ENCODE measurements around the gene VMP1. TPM values are rescaled to one million over a fixed set of nuclear protein-coding genes. Genes with fewer than 3 reads are reported as not detected.
"Not testable (repeated sequence)": the region's sequence is repeated elsewhere in the genome, so short reads cannot be mapped to it uniquely, and the experiment has no call there.

Gene VMP1
- total and polyA plus RNA-seq, 12 donors: 20.5 to 98.9 (median 50.6) TPM

DNA sequence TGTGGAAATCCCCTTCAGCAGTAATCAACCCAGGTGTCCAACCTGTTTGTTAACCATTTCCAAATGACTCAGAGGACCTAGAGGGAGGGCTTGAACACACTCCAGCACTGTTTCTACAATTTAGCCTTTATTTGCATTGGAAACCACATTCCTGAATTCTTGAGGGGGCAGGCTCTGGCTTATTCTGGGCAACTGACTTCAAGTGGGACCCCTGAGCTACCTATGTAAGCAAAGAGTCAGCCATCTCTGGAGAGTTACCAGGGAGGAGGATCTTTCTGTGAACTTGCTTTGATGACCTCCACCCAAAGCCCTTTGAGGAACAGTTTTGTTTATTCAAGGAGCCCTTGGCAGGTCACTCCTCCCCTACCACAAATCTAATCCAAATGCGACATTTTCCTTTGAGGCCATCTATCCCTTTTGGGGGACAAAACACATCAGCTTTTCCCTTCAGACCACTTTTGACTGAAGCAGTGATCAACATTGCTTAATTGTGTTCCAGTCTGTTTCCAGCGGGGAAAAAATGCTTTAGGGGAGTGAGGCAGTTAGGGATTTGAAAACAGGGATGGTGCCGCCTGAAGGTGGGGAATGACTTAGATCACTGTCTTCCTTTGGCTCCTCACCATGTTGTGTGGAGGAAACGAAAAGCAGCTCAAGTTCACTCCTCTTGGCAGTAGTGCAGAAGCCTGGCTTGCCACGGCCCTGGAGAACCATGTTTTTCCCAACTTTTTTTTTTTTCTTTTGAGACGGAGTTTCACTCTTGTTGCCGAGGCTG lies 139.1 kb downstream of the VMP1 start:
- intact Hi-C loops (cut with DNase I): loop anchor here in 2 of 10 donors (5.0 to 10.0 kb wide), 2 partner anchors 89 to 212 kb away; no protein-coding TSS in a partner anchor
- H3K9me3 ChIP-seq: no peaks in the 10 kb centered on the region
- peak overlapping the region in 2 of 10 donors; percentile 14 to 15 for H3K4me3 ChIP-seq
- H3K4me1 ChIP-seq: peaks cover 0 to 87% (median 36%) of the 10 kb centered on the region in 9 donors
- H3K36me3 ChIP-seq: peaks cover 0 to 12% (median 0%) of the 10 kb centered on the region in 9 donors
- ATAC-seq (peak in 7 of 8 donors; percentile 14 to 53 (median 26)), DNase-seq (no peak)
- 33 to 53% methylated on average over 7 of the region's 7 CpGs for WGBS, 2 donors
- TF ChIP-seq CTCF (IDR thresholded peaks at IDR 0.05): no peak
- peak overlapping the region; percentile 47 to 97 (median 71) for H3K27ac ChIP-seq
- no peaks in the 10 kb centered on the region for H3K27me3 ChIP-seq

GRCh38 chr17:59848385-59848668 lies 140.9 kb downstream of the VMP1 start:
- intact Hi-C loops (cut with DNase I): loop anchor here in 2 of 10 donors (5.0 to 10.0 kb wide), 2 partner anchors 91 to 214 kb away; no protein-coding TSS in a partner anchor
- Histone ChIP-seq H3K27me3 (no peaks in the 10 kb centered on the region), H3K4me3 (no peak overlapping the region), H3K4me1 (peaks cover 0 to 89% (median 47%) of the 10 kb centered on the region in 9 donors), H3K9me3 (no peaks in the 10 kb centered on the region), H3K27ac (peak overlapping the region in 1 of 10 donors; percentile 97), H3K36me3 (no peaks in the 10 kb centered on the region)
- TF ChIP-seq CTCF (IDR thresholded peaks at IDR 0.05): no peak
- DNase-seq: no peak
- ATAC-seq: no peak
- WGBS, 2 donors: 96 to 98% methylated on average over 6 of the region's 6 CpGs

- no peaks in the 10 kb centered on the region for H3K36me3 ChIP-seq
- no peak for TF ChIP-seq CTCF (IDR thresholded peaks at IDR 0.05)
- WGBS, 2 donors: 77 to 84% methylated on average over 7 of the region's 7 CpGs
- intact Hi-C loops (cut with DNase I): loop anchor here in 2 of 10 donors (5.0 to 10.0 kb wide), 2 partner anchors 91 to 214 kb away; no protein-coding TSS in a partner anchor
- H3K27me3 ChIP-seq: no peaks in the 10 kb centered on the region
- peaks cover 0 to 91% (median 47%) of the 10 kb centered on the region in 9 donors for H3K4me1 ChIP-seq
- no peaks in the 10 kb centered on the region for H3K9me3 ChIP-seq
- peak in 1 of 2 donors; percentile 50 for DNase-seq
- ATAC-seq: no peak
- peak overlapping the region in 1 of 10 donors; percentile 97 for H3K27ac ChIP-seq
- no peak overlapping the region for H3K4me3 ChIP-seq
Observed at GRCh38 chr17:59848778-59849177, 141.3 kb downstream of the VMP1 start.

GRCh38 chr17:59850311-59850710 lies 142.9 kb downstream of the VMP1 start:
- not testable (repeated sequence) for H3K9me3 ChIP-seq

More at GRCh38 chr17:59850311-59850710, 142.9 kb downstream of the VMP1 start:
- H3K27me3 ChIP-seq; DNase-seq; intact Hi-C loops (cut with DNase I); H3K36me3 ChIP-seq; H3K27ac ChIP-seq; H3K4me3 ChIP-seq; ATAC-seq: not testable (repeated sequence)
- 90 to 96% methylated on average over 15 of the region's 15 CpGs for WGBS, 2 donors
- peaks cover 0 to 81% (median 44%) of the 10 kb centered on the region in 9 donors for H3K4me1 ChIP-seq
